Transverse colon (tissue), 4 donors: ENCODE data around the gene TNFSF13.

ENCODE experiments used
- CTCF ChIP-seq, 5 experiments: fragments of 200-600 bp in 3 of 5; fragments of 450-650 bp in 2 of 5; sonication (generic) in 3 of 5; IDR thresholded peaks; 1 replicate in 2 of 5; 2 replicates in 3 of 5; pipeline ENCODE4 v1.5.1; 2016 to 2017; ENCODE audit warnings: antibody characterized with exemption in 5 of 5, inconsistent platforms in 3 of 5, mild to moderate bottlenecking in 2 of 5, moderate library complexity in 1 of 5
- POLR2AphosphoS5 ChIP-seq, 3 donors: sonication (generic); formaldehyde crosslinking; IDR thresholded peaks; one replicate each; pipeline ENCODE4 v1.6.1; 2016; ENCODE audit warnings: antibody characterized with exemption in 3 of 3

GRCh38 chr17:7512824-7513540 is 45.6 kb upstream of the TNFSF13 start:
- TF ChIP-seq CTCF (IDR thresholded peaks at IDR 0.05) (no peak), POLR2AphosphoS5 (IDR thresholded peaks at IDR 0.05) (no peak)
